AG09319 (cell line): ENCODE data around the gene STRN4.

Source experiments
- DNase-seq: peaks from one replicate; pipeline ENCODE4 v3.0.0-alpha.2; 2010; ENCODE audit warnings: low read depth; ENCODE audit errors: extremely low read depth
- TF ChIP-seq, protein P1 (sequence below): IDR thresholded peaks from 2 replicates; pipeline ENCODE4 v1.5.1; 2011; ENCODE audit warnings: low read depth, mild to moderate bottlenecking, inconsistent platforms, low read length, moderate library complexity

Gene STRN4

GRCh38 chr19:46737761-46738171 is 8.5 kb downstream of the STRN4 start:
- TF ChIP-seq, protein P1, sequence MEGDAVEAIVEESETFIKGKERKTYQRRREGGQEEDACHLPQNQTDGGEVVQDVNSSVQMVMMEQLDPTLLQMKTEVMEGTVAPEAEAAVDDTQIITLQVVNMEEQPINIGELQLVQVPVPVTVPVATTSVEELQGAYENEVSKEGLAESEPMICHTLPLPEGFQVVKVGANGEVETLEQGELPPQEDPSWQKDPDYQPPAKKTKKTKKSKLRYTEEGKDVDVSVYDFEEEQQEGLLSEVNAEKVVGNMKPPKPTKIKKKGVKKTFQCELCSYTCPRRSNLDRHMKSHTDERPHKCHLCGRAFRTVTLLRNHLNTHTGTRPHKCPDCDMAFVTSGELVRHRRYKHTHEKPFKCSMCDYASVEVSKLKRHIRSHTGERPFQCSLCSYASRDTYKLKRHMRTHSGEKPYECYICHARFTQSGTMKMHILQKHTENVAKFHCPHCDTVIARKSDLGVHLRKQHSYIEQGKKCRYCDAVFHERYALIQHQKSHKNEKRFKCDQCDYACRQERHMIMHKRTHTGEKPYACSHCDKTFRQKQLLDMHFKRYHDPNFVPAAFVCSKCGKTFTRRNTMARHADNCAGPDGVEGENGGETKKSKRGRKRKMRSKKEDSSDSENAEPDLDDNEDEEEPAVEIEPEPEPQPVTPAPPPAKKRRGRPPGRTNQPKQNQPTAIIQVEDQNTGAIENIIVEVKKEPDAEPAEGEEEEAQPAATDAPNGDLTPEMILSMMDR: no peak
- DNase-seq: no peak

GRCh38 chr19:46737298-46737654 is 9.0 kb downstream of the STRN4 start:
- no peak for DNase-seq
- TF ChIP-seq, protein P1: no peak

DNA sequence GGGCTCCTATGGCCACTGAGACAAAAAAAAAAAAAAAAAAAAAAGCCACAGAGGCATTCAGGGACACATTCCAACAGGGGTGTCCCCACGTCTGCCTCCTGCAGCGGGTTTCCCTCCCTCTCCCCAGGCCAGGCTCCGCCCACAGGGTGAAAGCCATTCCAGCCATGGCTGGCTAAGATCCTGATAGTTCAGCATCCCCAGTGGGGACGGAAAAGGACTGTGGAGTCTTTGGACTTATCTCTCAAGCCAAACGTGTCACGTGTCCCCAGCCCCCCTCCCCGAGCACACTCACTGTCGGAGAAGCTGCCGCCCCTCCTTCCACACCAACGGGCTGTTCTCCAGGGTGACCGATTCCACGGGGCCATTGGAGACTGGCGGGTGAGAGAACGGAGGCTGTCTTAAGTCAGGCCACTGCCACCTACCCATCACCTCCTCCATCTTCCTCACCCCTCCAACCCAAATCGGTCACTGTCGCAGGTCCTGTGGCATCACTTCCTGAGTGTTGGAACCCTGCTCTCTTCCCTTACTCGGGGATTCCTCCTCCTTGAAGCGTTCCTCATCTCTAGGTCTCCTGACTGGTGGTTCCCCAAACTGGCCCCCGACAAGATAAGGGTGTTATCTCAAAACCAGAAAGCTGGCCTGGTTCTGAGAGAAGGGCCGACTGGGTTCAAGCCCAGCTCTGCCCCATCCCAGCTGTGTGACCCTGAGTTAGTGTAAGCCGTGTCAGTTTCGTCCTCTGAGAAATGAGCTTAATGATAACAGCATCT is 9.5 kb downstream of the STRN4 start:
- TF ChIP-seq, protein P1: no peak
- no peak for DNase-seq

GRCh38 chr19:46733690-46734292 is 12.5 kb downstream of the STRN4 start:
- no peak for DNase-seq
- TF ChIP-seq, protein P1: no peak

GRCh38 chr19:46732966-46733689 is 13.1 kb downstream of the STRN4 start:
- no peak for DNase-seq
- TF ChIP-seq, protein P1: no peak

GRCh38 chr19:46732172-46732938 is 13.9 kb downstream of the STRN4 start:
- TF ChIP-seq, protein P1: no peak
- DNase-seq: no peak
